GM23338 (cell line): ENCODE results near the gene DISP3.

Experiments
- CTCF ChIP-seq, 2 experiments: fragments of 200-600 bp in 1 of 2; sonication (generic) in 1 of 2; conservative IDR thresholded peaks; 2 replicates each; pipeline versions ENCODE4 v1.5.1 to v1.6.1; 2016 to 2017; ENCODE audit warnings: antibody characterized with exemption in 2 of 2, low read depth in 2 of 2, mild to moderate bottlenecking in 2 of 2, moderate library complexity in 1 of 2
- EZH2 ChIP-seq: fragments of 200-600 bp; sonication (generic); IDR thresholded peaks from one replicate; pipeline ENCODE4 v1.8.0; 2017; ENCODE audit warnings: antibody characterized with exemption, mild to moderate bottlenecking, low read depth; ENCODE audit not compliant: unreplicated experiment

- no peak for TF ChIP-seq CTCF (conservative IDR thresholded peaks at IDR 0.05; ENCODE audit: low read depth in 2 of 2)
- TF ChIP-seq EZH2: no peak
These were observed 34.7 kb downstream of the DISP3 start for GRCh38 chr1:11513681-11514080.
